NCI-H510A (cell line): ENCODE measurements around the gene MMP26.
"Not testable (repeated sequence)": the region's sequence is repeated elsewhere in the genome, so short reads cannot be mapped to it uniquely, and the experiment has no call there.

Experiments
- DNase-seq: peaks from one replicate; lab custom pipeline; 2025; lab: John Stamatoyannopoulos, UW

Gene MMP26

DNA sequence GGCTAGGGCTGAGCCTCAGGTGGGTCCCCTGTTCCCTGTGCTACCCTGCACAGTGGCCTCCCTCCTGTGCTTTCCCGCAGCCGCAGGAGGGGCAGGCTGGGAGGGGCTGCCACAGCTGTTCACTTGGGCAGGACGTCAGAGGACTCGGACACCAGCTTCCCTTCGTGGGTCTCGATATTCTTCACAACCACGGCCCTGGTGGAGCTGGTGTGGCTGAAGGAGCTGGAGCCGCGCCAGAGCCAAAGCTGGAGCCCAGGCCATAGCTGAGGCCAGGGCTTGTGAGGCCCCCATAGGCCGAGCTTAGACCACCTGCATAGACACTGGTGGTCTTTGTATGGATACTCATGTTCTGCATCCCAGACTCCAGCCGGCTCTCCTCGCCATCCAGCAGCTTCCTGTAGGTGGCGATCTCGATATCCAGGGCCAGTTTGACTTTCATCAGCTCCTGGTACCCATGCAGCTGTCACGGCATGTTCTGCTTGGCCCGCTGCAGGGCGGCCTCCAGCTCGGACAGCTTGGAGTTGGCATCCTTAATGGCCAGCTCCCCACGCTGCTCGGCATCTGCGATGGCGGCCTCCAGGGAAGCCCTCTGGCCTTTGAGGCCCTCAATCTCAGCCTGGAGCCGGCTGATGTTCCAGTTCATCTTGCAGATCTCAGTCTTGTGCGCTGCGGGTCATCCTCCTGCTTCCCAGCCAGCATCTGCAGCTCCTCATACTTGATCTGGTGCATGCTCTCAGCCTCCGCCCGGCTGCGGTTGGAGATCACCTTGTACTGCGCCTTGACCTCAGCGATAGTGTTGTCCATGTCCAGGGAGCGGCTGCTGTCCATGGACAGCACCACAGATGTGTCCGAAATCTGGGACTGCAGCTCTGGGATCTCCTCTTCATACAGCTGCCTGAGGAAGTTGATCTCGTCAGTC, 18.3 kb downstream of the MMP26 start:
- DNase-seq = not testable (repeated sequence)

DNA sequence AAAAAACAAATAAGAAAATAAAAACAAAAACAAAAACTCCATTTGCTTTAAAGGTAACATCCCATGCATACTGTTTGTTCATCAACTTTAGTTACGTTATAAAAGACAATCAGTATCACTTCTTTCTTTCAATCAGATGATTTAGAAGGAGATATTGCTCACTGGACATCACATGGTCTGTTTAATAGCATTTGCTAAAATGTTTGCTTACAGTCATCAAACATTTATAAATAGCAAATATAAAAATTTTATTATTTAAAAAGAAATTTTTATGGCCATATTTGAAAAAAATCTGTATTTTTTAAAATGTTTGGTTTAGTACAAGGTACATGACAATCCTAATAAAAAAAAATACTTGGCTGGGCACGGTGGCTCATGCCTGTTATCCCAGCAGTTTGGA, 22.6 kb downstream of the MMP26 start:
- no peak for DNase-seq

DNA sequence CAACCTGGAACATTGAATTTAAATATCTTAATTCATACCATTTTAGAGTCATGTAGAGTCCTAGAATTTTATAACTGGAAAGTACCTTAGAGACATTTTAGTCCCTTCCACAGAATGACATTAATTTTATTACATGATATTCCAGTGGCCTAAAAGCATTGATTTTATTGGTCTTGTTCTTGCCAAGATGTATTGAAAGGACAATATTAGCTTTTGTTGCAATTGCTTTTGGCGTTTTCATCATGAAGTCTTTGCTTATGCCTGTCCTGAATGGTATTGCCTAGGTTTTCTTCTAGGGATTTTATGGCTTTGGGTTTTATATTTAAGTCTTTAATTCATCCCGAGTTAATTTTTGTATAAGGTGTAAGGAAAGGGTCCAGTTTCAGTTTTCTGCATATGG, 36.2 kb downstream of the MMP26 start:
- DNase-seq = no peak

DNA sequence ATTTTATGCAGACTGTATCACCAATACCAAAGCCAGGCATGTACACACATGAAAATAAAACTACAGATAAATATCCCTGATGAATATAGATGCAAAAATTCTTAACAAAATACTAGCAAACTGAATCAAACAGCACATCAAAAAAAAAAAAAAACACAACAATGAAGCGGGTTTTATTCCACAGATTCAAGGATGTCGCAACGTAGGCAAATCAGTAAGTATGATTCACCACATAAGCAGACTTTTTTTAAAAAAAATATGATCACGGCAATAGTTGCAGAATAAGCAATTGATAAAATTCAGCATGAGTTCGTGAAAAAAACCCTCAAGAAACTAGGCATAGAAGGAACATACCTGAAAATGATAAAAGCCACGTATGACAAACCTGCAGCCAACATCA, 43.9 kb downstream of the MMP26 start:
- DNase-seq = no peak

DNA sequence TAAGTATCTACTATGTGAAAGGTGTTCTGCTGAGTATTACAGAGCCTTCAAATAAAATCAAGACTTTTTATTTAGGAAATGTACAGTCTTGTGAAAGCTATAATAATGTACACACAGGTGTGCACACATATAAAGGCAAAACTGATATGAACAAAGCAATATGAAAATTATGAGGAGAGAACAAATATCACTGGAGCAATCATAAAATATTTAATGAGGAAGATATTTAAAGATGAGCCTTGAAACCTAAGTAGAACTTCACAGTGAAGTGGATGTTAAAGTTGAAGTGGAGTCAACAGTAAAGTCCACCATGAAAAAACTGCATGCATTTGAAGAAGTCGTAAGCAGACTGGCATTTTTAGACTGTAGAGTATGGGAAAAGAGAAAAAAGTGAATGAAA, 46.6 kb downstream of the MMP26 start:
- DNase-seq = no peak
